Right lobe of liver (tissue), 6 donors: Measurements from ENCODE around the gene P2RX3. TPM values are rescaled to one million over a fixed set of nuclear protein-coding genes. Genes with fewer than 3 reads are reported as not detected.
A peak's percentile ranks its signal among the peaks of the same experiment; 100 is the strongest.

Source experiments
- ATAC-seq, 4 donors: fragments of 200-7000 bp; cut with Tn5 transposase; one replicate each; pipeline ENCODE4 v1.9.1; 2020; ENCODE audit warnings: mild to moderate bottlenecking in 4 of 4, moderate library complexity in 4 of 4
- DNase-seq, 3 donors: peaks; one replicate each; pipeline ENCODE4 v3.0.0-alpha.2; 2020
- H3K27ac ChIP-seq, 3 donors: fragments of 200-600 bp; one replicate each; pipeline ENCODE4 v1.8.0; 2022
- H3K27me3 ChIP-seq, 2 donors: fragments of 200-600 bp; one replicate each; pipeline ENCODE4 v1.8.0; 2022
- H3K36me3 ChIP-seq, 4 donors: fragments of 200-600 bp; sonication (generic) in 1 of 4; one replicate each; pipeline versions ENCODE4 v1.5.1 to v1.8.0; 2017 to 2022; ENCODE audit warnings: control low read depth in 1 of 4
- H3K4me1 ChIP-seq, 4 donors: fragments of 200-600 bp; sonication (generic) in 1 of 4; one replicate each; pipeline versions ENCODE4 v1.5.1 to v1.8.0; 2017 to 2022; ENCODE audit warnings: control low read depth in 1 of 4
- H3K4me3 ChIP-seq, 3 donors: fragments of 200-600 bp; one replicate each; pipeline ENCODE4 v1.8.0; 2022
- H3K9me3 ChIP-seq, 4 donors: fragments of 200-600 bp; sonication (generic) in 1 of 4; one replicate each; pipeline versions ENCODE4 v1.5.1 to v1.8.0; 2017 to 2022; ENCODE audit warnings: control low read depth in 1 of 4
- CTCF ChIP-seq, 4 donors: fragments of 200-600 bp in 3 of 4; fragments of 450-650 bp in 1 of 4; IDR thresholded peaks; one replicate each; pipeline versions ENCODE4 v1.5.1 to v1.8.0; 2016 to 2022; ENCODE audit warnings: antibody characterized with exemption in 4 of 4, mild to moderate bottlenecking in 2 of 4
- POLR2A ChIP-seq: fragments of 450-650 bp; IDR thresholded peaks from one replicate; pipeline ENCODE4 v1.6.1; 2017; ENCODE audit warnings: antibody characterized with exemption, mild to moderate bottlenecking
- WGBS: methylation state at CpG from one replicate; pipeline ENCODE4 v1.1.6; 2018; ENCODE audit warnings: low coverage, low lambda C conversion rate; ENCODE audit not compliant: insufficient coverage; ENCODE audit errors: missing lambda C conversion rate; 5-methylcytosine and 5-hydroxymethylcytosine counted together
- intact Hi-C, 2 donors: fragments of 100-400 bp; cut with DNase I; formaldehyde crosslinking; loops; one replicate each; pipeline versions ENCODE4 v1.11.2 to v1.14.1; 2022
- total RNA-seq, 6 experiments: library from RNA; depleted of rRNA in 2 of 6; stranded (reverse); fragments of >200 nt in 2 of 6; fragmentation: NEBNext Ultra II Directional in 3 of 6; extraction: Animal tissue kit (Norgen Biotek cat#: 25700) in 3 of 6; gene quantifications; one replicate each; pipeline versions ENCODE4 v1.1.0 to v1.2.4, GENCODE V29; 2016 to 2023
- donor health status: DM: no; HTN: yes; CAD: no.
- donor health status: DM: no; HTN: no; CAD: no.
- donor health status: DM: no; HTN: no; CAD: no.
- donor health status: DM: no; HTN: yes; CAD: no.
- donor health status: DM: no; HTN: yes; CAD: no.

P2RX3 gene
- total RNA-seq, 6 experiments from 2014 or later = 0.63 to 2.1 (median 0.77) TPM; not detected in 2

DNA sequence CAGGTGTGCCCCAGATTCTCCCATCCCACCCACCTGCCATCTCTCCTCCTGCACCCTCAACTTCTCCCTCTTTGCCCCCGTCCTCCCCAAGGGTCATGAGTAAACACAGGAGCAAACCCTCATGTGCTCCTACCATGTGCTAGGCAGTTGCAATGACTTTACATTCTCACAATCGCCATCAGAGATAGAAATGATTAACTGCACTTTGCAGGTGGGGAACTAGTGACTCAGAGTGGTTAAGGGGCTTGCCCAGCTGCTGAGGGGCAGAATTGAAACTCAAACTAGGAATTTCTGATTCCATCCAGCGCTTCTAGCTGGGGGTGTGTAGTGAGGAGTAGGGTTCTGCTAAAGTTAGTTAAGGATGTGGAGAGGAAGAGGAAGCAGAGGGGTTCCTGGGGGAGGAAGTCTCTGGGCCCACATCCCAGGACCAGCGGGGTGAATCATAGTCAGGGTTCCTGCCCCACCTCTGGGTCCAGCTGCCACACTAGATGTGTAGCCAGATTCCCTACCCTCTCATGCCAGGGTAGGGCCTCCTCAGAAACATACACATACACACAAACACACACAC lies 68.3 kb downstream of the P2RX3 start:
- Histone ChIP-seq H3K4me1 (no peaks in the 10 kb centered on the region), H3K4me3 (no peak overlapping the region), H3K27me3 (no peaks in the 10 kb centered on the region), H3K9me3 (no peaks in the 10 kb centered on the region), H3K27ac (no peak overlapping the region), H3K36me3 (peaks cover 9 to 50% (median 30%) of the 10 kb centered on the region in 4 donors)
- ATAC-seq = peak; percentile 19 to 78 (median 42)
- WGBS = 44% methylated on average over 3 of the region's 4 CpGs
- TF ChIP-seq POLR2A (no peak), CTCF (IDR thresholded peaks at IDR 0.05) (no peak)
- no peak for DNase-seq
- intact Hi-C loops = no loop called here

DNA sequence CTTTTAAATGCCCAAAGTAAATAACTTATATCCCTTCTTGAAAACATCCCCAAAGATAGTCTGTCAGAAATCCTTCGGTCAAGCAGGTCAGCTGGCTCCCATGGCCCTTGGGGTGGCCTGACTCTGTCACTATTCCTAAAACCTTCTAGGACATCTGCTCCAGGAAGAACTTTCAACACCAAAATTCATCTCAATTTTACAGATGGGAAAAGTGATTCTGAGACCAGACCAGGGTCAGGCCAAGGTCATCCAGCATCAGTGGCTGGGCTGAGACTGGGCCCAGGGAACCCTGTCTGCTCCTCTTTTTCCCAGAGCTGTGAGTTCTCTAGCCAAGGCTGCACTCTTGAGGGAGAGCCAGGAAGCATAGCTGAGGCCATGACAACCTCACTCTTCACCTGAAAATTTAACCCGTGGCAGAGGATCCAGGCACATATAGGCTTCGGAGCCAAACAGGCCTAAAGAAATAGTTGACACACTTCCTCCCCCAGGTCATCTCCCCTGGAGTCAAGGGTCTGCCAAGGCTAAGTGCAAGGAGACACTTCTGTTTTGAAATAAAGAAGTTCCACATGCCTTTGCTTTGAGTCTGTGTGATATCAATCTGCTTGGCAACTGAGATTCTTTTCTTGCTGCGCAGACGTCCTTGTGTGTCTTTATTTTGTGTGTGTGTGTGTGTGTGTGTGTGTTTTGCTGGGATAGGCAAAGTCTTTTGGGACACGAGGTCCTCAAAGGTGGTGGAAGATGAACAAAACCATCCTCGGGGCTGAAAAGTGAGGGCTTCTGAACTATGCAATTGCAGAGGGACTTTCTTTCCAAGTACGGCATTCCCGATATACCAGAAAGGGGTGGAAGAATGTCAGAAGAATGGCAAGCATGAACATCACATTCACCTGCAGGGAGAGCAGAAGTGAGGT lies 69.1 kb downstream of the P2RX3 start:
- Histone ChIP-seq H3K9me3 (no peaks in the 10 kb centered on the region), H3K4me1 (no peaks in the 10 kb centered on the region), H3K4me3 (no peak overlapping the region), H3K27me3 (no peaks in the 10 kb centered on the region), H3K27ac (no peak overlapping the region), H3K36me3 (peaks cover 9 to 59% (median 33%) of the 10 kb centered on the region in 4 donors)
- WGBS = 74% methylated on average over 8 of the region's 9 CpGs
- DNase-seq = no peak
- no peak for TF ChIP-seq CTCF (IDR thresholded peaks at IDR 0.05)
- TF ChIP-seq POLR2A = no peak
- ATAC-seq = peak in 2 of 4 donors; percentile 6 to 8
- intact Hi-C loops = no loop called here

- ATAC-seq (peak in 1 of 4 donors; percentile 10), DNase-seq (no peak)
- no peaks in the 10 kb centered on the region for H3K9me3 ChIP-seq
- H3K36me3 ChIP-seq = peaks cover 9 to 66% (median 35%) of the 10 kb centered on the region in 4 donors
- WGBS = 81% methylated on average over 8 of the region's 8 CpGs
- no peaks in the 10 kb centered on the region for H3K27me3 ChIP-seq
- no peak overlapping the region for H3K27ac ChIP-seq
- no peak for TF ChIP-seq POLR2A
- no peak for TF ChIP-seq CTCF (IDR thresholded peaks at IDR 0.05)
- intact Hi-C loops = no loop called here
- H3K4me1 ChIP-seq = no peaks in the 10 kb centered on the region
- no peak overlapping the region for H3K4me3 ChIP-seq
These were observed 69.9 kb downstream of the P2RX3 start for GRCh38 chr11:57407941-57408475.

GRCh38 chr11:57408771-57409170 lies 70.6 kb downstream of the P2RX3 start:
- DNase-seq (no peak), ATAC-seq (no peak)
- Histone ChIP-seq H3K9me3 (no peaks in the 10 kb centered on the region), H3K36me3 (peaks cover 9 to 74% (median 43%) of the 10 kb centered on the region in 4 donors), H3K4me1 (no peaks in the 10 kb centered on the region), H3K4me3 (no peak overlapping the region), H3K27me3 (no peaks in the 10 kb centered on the region), H3K27ac (no peak overlapping the region)
- TF ChIP-seq POLR2A = no peak
- TF ChIP-seq CTCF (IDR thresholded peaks at IDR 0.05) = no peak
- intact Hi-C loops = no loop called here
- WGBS = 93% methylated on average over 2 of the region's 2 CpGs
